Fibroblast of pulmonary artery (primary cell): ENCODE data around the gene BICC1.
"Not testable (repeated sequence)": the region's sequence is repeated elsewhere in the genome, so short reads cannot be mapped to it uniquely, and the experiment has no call there.

Source experiments
- DNase-seq: peaks from one replicate; pipeline ENCODE4 v3.0.0-alpha.2; 2010; ENCODE audit warnings: low read depth
- H3K4me3 ChIP-seq: replicated peaks from 2 replicates; pipeline ENCODE4 v1.5.1; 2011; ENCODE audit warnings: low read depth, mild to moderate bottlenecking, control low read depth, low read length, moderate library complexity
- TF ChIP-seq, protein P1 (sequence below): IDR thresholded peaks from 2 replicates; pipeline ENCODE4 v1.5.1; 2011; ENCODE audit warnings: mild to moderate bottlenecking, control low read depth, low read length, inconsistent platforms; ENCODE audit errors: missing control alignments

The BICC1 gene

GRCh38 chr10:58846856-58847255 is 334.2 kb downstream of the BICC1 start:
- TF ChIP-seq, protein P1, sequence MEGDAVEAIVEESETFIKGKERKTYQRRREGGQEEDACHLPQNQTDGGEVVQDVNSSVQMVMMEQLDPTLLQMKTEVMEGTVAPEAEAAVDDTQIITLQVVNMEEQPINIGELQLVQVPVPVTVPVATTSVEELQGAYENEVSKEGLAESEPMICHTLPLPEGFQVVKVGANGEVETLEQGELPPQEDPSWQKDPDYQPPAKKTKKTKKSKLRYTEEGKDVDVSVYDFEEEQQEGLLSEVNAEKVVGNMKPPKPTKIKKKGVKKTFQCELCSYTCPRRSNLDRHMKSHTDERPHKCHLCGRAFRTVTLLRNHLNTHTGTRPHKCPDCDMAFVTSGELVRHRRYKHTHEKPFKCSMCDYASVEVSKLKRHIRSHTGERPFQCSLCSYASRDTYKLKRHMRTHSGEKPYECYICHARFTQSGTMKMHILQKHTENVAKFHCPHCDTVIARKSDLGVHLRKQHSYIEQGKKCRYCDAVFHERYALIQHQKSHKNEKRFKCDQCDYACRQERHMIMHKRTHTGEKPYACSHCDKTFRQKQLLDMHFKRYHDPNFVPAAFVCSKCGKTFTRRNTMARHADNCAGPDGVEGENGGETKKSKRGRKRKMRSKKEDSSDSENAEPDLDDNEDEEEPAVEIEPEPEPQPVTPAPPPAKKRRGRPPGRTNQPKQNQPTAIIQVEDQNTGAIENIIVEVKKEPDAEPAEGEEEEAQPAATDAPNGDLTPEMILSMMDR: no peak
- no peak for DNase-seq
- no peak overlapping the region for H3K4me3 ChIP-seq

DNA sequence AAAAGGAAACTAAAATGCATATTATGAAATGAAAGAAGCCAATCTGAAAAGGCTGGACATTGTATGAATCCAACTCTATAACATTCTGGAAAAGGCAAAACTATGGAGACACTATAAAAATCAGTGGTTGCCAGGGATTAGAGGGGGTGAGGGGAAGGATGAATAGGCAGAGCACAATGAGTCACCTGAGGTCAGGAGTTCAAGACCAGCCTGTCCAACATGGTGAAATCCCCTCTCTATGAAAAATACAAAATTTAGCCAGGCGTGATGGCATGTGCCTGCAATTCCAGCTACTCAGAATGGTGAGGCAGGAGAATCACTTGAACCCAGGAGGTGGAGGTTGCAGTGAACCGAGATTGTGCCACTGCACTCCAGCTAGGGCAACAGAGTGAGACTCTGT is 338.9 kb downstream of the BICC1 start:
- TF ChIP-seq, protein P1: no peak
- no peak overlapping the region for H3K4me3 ChIP-seq
- peak; percentile 14 for DNase-seq

DNA sequence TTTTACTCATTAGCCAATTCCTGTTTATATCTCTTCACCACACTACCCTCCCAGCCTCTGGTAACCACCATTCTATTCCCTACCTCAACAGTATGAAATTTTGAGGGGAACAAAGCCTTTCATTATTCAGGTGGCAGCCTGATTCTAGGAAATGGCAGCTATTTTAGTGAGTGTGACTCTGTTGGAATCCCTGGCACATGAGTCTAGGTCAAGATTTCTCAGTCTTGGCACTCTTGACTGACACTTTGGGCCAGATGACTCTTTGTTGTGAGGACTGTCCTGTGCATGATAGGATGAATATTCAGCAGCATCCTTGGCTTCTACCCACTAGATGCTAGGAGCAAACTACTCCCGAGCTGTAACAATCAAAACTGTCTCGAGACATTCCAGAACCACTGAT is 341.0 kb downstream of the BICC1 start:
- TF ChIP-seq, protein P1: no peak
- DNase-seq: no peak

GRCh38 chr10:58854811-58855210 is 342.1 kb downstream of the BICC1 start:
- H3K4me3 ChIP-seq: no peak overlapping the region
- TF ChIP-seq, protein P1: no peak

More for the DNA sequence above, 341.0 kb downstream of the BICC1 start:
- H3K4me3 ChIP-seq: no peak overlapping the region

DNA sequence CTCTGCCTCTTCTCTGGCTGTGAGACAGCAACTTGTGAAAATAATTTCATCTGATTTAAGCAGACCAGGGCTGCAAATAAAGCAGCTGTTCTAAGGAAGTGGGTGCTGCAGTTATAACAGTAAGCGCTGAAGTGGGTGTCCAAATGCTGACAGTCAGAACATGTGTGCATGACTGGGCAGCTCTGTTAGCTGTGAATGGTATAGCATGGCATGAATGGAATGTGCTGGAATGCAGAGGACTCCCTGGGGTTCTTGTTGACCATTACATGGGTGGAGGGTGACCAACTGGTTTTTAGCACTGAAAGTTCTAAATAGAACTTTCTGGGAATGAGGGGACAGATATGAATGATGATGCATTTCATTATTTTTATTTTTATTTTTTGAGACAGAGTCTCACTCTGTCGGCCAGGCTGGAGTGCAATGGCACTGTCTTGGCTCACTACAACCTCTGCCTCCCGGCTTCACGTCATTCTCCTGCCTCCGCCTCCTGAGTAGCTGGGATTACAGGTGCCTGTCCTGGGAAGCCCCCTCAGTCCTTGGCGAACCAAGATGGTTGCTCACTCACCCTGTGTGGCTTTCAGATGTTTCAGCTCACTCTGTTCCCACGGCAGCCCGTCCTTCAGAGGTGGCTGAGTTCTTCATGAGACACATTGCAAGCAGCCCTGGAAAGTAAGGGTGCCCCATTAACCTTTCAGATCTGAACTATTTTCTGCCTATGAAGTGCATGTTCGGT is 344.0 kb downstream of the BICC1 start:
- no peak overlapping the region for H3K4me3 ChIP-seq
- peak; percentile 95 for DNase-seq
- TF ChIP-seq, protein P1: no peak

More at GRCh38 chr10:58854811-58855210, 342.1 kb downstream of the BICC1 start:
- DNase-seq: no peak

GRCh38 chr10:58857251-58857805 is 344.7 kb downstream of the BICC1 start:
- no peak overlapping the region for H3K4me3 ChIP-seq
- TF ChIP-seq, protein P1: no peak
- DNase-seq: no peak

DNA sequence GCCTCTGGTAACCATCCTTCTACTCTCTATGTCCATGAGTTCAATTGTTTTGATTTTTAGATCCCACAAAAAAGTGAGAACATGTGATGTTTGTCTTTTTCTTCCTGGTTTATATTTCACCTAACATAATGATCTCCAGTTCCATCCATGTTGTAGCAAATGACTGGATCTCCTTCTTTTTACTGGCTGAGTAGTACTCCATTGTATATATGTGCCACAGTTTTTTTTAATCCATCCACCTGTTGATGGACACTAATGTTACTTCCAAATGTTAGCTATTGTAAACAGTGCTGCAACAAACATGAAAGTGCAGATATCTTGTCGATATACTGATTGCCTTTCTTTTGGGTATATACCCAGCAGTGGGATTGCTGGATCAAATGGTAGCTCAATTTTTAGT is 345.5 kb downstream of the BICC1 start:
- not testable (repeated sequence) for H3K4me3 ChIP-seq, DNase-seq
